MCF 10A (cell line): ENCODE results near the gene KIFC3. TPM values are rescaled to one million over a fixed set of nuclear protein-coding genes. Genes with fewer than 3 reads are reported as not detected.

ENCODE experiments used
- BruUV-seq: library from RNA; stranded (reverse); fragments of 400-500 nt; replicated peaks from 2 replicates; lab custom pipeline; 2021; lab: Mats Ljungman, UMichigan
- CTCF ChIA-PET: fragments of 300-600 bp; sonication (Branson Sonifier 250); formaldehyde crosslinking; extraction: SDS; loops from one replicate; lab custom pipeline; 2021; ENCODE audit warnings: antibody characterized with exemption, inconsistent platforms; lab: Yijun Ruan, JAX
- POLR2A ChIA-PET: fragments of 300-600, 350-650 bp; sonication (Branson Sonifier 250); formaldehyde crosslinking; extraction: SDS; loops from one replicate; lab custom pipeline; 2020; ENCODE audit warnings: antibody characterized with exemption, inconsistent platforms; lab: Yijun Ruan, JAX
- DNase-seq: peaks from one replicate; pipeline ENCODE4 v3.0.0-alpha.2; 2018; ENCODE audit not compliant: unreplicated experiment
- H3K27ac Mint-ChIP-seq: one replicate; pipeline ENCODE4 v1.8.0; 2022; ENCODE audit warnings: mild to moderate bottlenecking, low read depth, mixed read lengths; ENCODE audit not compliant: unreplicated experiment
- H3K27me3 Mint-ChIP-seq: one replicate; pipeline ENCODE4 v1.8.0; 2022; ENCODE audit warnings: mixed read lengths; ENCODE audit not compliant: insufficient read depth, unreplicated experiment
- H3K36me3 Mint-ChIP-seq: one replicate; pipeline ENCODE4 v1.8.0; 2022; ENCODE audit warnings: mild to moderate bottlenecking, moderate library complexity, mixed read lengths; ENCODE audit not compliant: insufficient read depth, unreplicated experiment
- H3K4me1 Mint-ChIP-seq: one replicate; pipeline ENCODE4 v1.8.0; 2022; ENCODE audit warnings: mixed read lengths; ENCODE audit not compliant: insufficient read depth, unreplicated experiment
- H3K4me3 Mint-ChIP-seq: one replicate; pipeline ENCODE4 v1.8.0; 2022; ENCODE audit warnings: mild to moderate bottlenecking, moderate library complexity, mixed read lengths; ENCODE audit not compliant: unreplicated experiment
- H3K9me3 Mint-ChIP-seq: one replicate; pipeline ENCODE4 v1.8.0; 2022; ENCODE audit warnings: mixed read lengths; ENCODE audit not compliant: unreplicated experiment
- CTCF ChIP-seq: fragments of 200-600 bp; IDR thresholded peaks from one replicate; pipeline ENCODE4 v1.8.0; 2022; ENCODE audit warnings: antibody characterized with exemption, mild to moderate bottlenecking; ENCODE audit not compliant: unreplicated experiment
- intact Hi-C: fragments of 100-400 bp; cut with micrococcal nuclease; formaldehyde crosslinking; loops from 2 replicates; pipeline ENCODE4 v1.14.1; 2022
- total RNA-seq: library from RNA; stranded (reverse); gene quantifications from 2 replicates; pipeline ENCODE4 v1.2.3, GENCODE V29; 2022

The KIFC3 gene
- total RNA-seq, 1 experiment from 2014 or later: 120 TPM

GRCh38 chr16:57801098-57801808 is 1.0 kb downstream of the KIFC3 start:
- TSS peak; percentile 35 for BruUV-seq
- no peaks in the 10 kb centered on the region for H3K27me3 Mint-ChIP-seq
- H3K4me1 Mint-ChIP-seq: peaks cover 42% of the 10 kb centered on the region
- peak; percentile 65 for DNase-seq
- POLR2A ChIA-PET: interaction anchor here (0.5 to 3.4 kb wide), 7 partner anchors 15 to 682 kb away, joined by 3 to 16 read pairs (median 3); no protein-coding TSS in a partner anchor
- H3K36me3 Mint-ChIP-seq: peaks cover 12% of the 10 kb centered on the region
- intact Hi-C loops: loop anchor here (2.0 to 5.0 kb wide), 2 partner anchors 34 to 44 kb away; no protein-coding TSS in a partner anchor
- CTCF ChIA-PET: interaction anchor here (0.6 to 4.4 kb wide), 5 partner anchors 9 to 62 kb away, joined by 3 to 57 read pairs (median 4); no protein-coding TSS in a partner anchor
- TF ChIP-seq CTCF: no peak
- peak overlapping the region; percentile 76 for H3K4me3 Mint-ChIP-seq
- no peaks in the 10 kb centered on the region for H3K9me3 Mint-ChIP-seq
- H3K27ac Mint-ChIP-seq: peak overlapping the region; percentile 83

- H3K27me3 Mint-ChIP-seq: no peaks in the 10 kb centered on the region
- H3K9me3 Mint-ChIP-seq: no peaks in the 10 kb centered on the region
- POLR2A ChIA-PET: interaction anchor here (0.6 to 3.4 kb wide), 6 partner anchors 16 to 681 kb away, joined by 3 to 16 read pairs (median 4); no protein-coding TSS in a partner anchor
- no peak for DNase-seq
- peaks cover 42% of the 10 kb centered on the region for H3K4me1 Mint-ChIP-seq
- no peak overlapping the region for H3K27ac Mint-ChIP-seq
- no peak for TF ChIP-seq CTCF
- no TSS peak for BruUV-seq
- intact Hi-C loops: loop anchor here (2.0 to 5.0 kb wide), 2 partner anchors 34 to 43 kb away; no protein-coding TSS in a partner anchor
- H3K36me3 Mint-ChIP-seq: peaks cover 10% of the 10 kb centered on the region
- CTCF ChIA-PET: interaction anchor here (0.8 to 4.4 kb wide), 7 partner anchors 9 to 121 kb away, joined by 3 to 57 read pairs (median 5); no protein-coding TSS in a partner anchor
- H3K4me3 Mint-ChIP-seq: peak overlapping the region; percentile 76
Measured at GRCh38 chr16:57800200-57801097, 1.8 kb downstream of the KIFC3 start.

- Mint-ChIP-seq H3K27ac (no peak overlapping the region), H3K4me3 (no peak overlapping the region), H3K9me3 (no peaks in the 10 kb centered on the region), H3K36me3 (peaks cover 10% of the 10 kb centered on the region), H3K27me3 (no peaks in the 10 kb centered on the region), H3K4me1 (peaks cover 44% of the 10 kb centered on the region)
- no TSS peak for BruUV-seq
- ChIA-PET CTCF (interaction anchor here (0.8 to 4.4 kb wide), 7 partner anchors 42 to 122 kb away, joined by 3 to 57 read pairs (median 5); no protein-coding TSS in a partner anchor), POLR2A (interaction anchor here (0.6 to 3.4 kb wide), 3 partner anchors 17 to 33 kb away, joined by 3 to 16 read pairs (median 3); no protein-coding TSS in a partner anchor)
- intact Hi-C loops: loop anchor here (2.0 to 5.0 kb wide), 2 partner anchors 35 to 42 kb away; no protein-coding TSS in a partner anchor
- no peak for TF ChIP-seq CTCF
- no peak for DNase-seq
Measured at GRCh38 chr16:57799600-57800199, 2.6 kb downstream of the KIFC3 start.
